DND-41 (cell line): Measurements from ENCODE around the gene ANKRD61.

Experiments
- ATAC-seq: fragments of 200-7000 bp; cut with Tn5 transposase; 3 replicates; pipeline ENCODE4 v1.9.1; 2021; ENCODE audit warnings: low read depth; ENCODE audit not compliant: insufficient read depth
- DNase-seq: peaks from one replicate; pipeline ENCODE4 v3.0.0-alpha.2; 2020
- H2AFZ ChIP-seq: 2 replicates; pipeline ENCODE4 v1.6.0; 2012; ENCODE audit warnings: low read depth, low read length
- H3K27ac ChIP-seq: 2 replicates; pipeline ENCODE4 v1.5.1; 2012; ENCODE audit warnings: low read length, inconsistent platforms
- H3K27me3 ChIP-seq: fragments of 200-600 bp; sonication (generic); 2 replicates; pipeline ENCODE4 v1.6.0; 2012; ENCODE audit warnings: low read length, mild to moderate bottlenecking, inconsistent platforms; ENCODE audit not compliant: insufficient read depth, poor library complexity
- H3K36me3 ChIP-seq: 2 replicates; pipeline ENCODE4 v1.5.1; 2012; ENCODE audit warnings: low read length, inconsistent platforms; ENCODE audit not compliant: insufficient read depth
- H3K4me1 ChIP-seq: 2 replicates; pipeline ENCODE4 v1.5.1; 2012; ENCODE audit warnings: mild to moderate bottlenecking, low read length; ENCODE audit not compliant: insufficient read depth
- H3K4me2 ChIP-seq: 2 replicates; pipeline ENCODE4 v1.6.0; 2012; ENCODE audit warnings: mild to moderate bottlenecking, moderate library complexity, low read length, inconsistent platforms; ENCODE audit not compliant: insufficient read depth
- H3K4me3 ChIP-seq, 2 experiments: fragments of 200-600 bp in 1 of 2; shearing (Covaris generic) in 1 of 2; 2 replicates each; pipeline ENCODE4 v1.5.1; 2012 to 2016; ENCODE audit warnings: inconsistent platforms in 2 of 2, low read length in 2 of 2, mild to moderate bottlenecking in 2 of 2, low read depth in 1 of 2, moderate library complexity in 1 of 2
- H3K79me2 ChIP-seq: 2 replicates; pipeline ENCODE4 v1.6.0; 2012; ENCODE audit warnings: low read length, inconsistent platforms; ENCODE audit not compliant: insufficient read depth
- H3K9ac ChIP-seq: 2 replicates; pipeline ENCODE4 v1.6.0; 2012; ENCODE audit warnings: low read depth, mild to moderate bottlenecking, inconsistent platforms, low read length, moderate library complexity
- H3K9me3 ChIP-seq: 2 replicates; pipeline ENCODE4 v1.5.1; 2012; ENCODE audit warnings: low read length, moderate library complexity, mild to moderate bottlenecking, inconsistent platforms; ENCODE audit not compliant: insufficient read depth, severe bottlenecking
- H4K20me1 ChIP-seq: 2 replicates; pipeline ENCODE4 v1.6.0; 2012; ENCODE audit warnings: low read length; ENCODE audit not compliant: insufficient read depth
- EZH2 ChIP-seq: IDR thresholded peaks from 3 replicates; pipeline ENCODE4 v1.6.1; 2012; ENCODE audit warnings: borderline replicate concordance, low read depth, mild to moderate bottlenecking, moderate library complexity, low read length, inconsistent platforms; ENCODE audit not compliant: severe bottlenecking
- TF ChIP-seq, protein P1 (sequence below): IDR thresholded peaks from 2 replicates; pipeline ENCODE4 v1.5.1; 2012; ENCODE audit warnings: borderline replicate concordance, low read length, moderate library complexity, mild to moderate bottlenecking; ENCODE audit not compliant: poor library complexity, severe bottlenecking; ENCODE audit errors: extremely low read depth

ANKRD61 gene

DNA sequence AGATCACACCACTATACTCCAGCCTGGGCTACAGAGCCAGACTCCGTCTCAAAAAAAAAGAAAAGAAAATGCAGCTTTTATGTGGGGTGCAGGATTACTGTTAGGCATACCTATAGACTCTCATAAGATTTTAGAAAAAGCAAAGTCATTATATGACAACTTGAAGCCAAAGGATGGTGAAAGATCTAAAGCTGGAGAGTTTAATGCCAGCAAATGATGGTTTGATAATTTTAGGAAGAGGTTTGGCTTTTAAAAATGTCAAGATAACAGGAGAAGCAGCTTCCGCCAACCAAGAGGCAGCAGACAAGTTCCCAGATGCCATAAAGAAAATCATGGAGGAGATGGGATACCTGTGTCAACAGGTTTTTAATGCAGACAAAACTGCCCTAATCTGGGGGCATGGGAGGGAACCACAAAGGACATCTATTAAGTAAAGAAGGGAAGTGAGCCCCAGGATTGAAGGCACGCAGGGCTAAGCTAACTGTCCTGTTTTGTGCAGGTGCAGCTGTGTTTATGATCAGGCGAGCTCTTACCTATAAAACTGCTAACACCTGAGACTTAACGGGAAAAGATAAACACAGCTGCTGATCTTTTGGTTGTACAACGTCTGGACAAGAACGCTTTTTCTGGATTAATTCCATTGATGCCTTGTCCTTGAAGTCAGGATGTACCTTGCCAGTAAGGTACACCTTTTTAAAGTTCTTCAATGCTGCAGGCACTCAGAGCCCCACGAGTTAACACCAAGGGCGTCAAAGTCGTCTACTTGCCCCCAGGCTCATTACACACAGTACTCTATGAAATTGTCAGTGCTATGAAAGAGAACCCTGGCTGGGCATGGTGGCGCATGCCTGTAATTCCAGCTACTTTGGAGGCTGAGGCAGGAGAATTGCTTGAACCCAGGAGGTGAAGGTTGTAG, 10.5 kb upstream of the ANKRD61 start:
- H3K4me1 ChIP-seq: peaks cover 10% of the 10 kb centered on the region
- H3K9me3 ChIP-seq: no peaks in the 10 kb centered on the region
- no peaks in the 10 kb centered on the region for H3K27me3 ChIP-seq
- DNase-seq (no peak), ATAC-seq (no peak)
- no peak overlapping the region for H3K4me2 ChIP-seq
- no peak overlapping the region for H3K27ac ChIP-seq
- no peak overlapping the region for H3K4me3 ChIP-seq
- no peak for TF ChIP-seq EZH2
- TF ChIP-seq, protein P1, sequence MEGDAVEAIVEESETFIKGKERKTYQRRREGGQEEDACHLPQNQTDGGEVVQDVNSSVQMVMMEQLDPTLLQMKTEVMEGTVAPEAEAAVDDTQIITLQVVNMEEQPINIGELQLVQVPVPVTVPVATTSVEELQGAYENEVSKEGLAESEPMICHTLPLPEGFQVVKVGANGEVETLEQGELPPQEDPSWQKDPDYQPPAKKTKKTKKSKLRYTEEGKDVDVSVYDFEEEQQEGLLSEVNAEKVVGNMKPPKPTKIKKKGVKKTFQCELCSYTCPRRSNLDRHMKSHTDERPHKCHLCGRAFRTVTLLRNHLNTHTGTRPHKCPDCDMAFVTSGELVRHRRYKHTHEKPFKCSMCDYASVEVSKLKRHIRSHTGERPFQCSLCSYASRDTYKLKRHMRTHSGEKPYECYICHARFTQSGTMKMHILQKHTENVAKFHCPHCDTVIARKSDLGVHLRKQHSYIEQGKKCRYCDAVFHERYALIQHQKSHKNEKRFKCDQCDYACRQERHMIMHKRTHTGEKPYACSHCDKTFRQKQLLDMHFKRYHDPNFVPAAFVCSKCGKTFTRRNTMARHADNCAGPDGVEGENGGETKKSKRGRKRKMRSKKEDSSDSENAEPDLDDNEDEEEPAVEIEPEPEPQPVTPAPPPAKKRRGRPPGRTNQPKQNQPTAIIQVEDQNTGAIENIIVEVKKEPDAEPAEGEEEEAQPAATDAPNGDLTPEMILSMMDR: no peak
- peaks cover 99% of the 10 kb centered on the region for H3K36me3 ChIP-seq
- no peaks in the 10 kb centered on the region for H3K79me2 ChIP-seq
- no peak overlapping the region for H3K9ac ChIP-seq
- no peak overlapping the region for H2AFZ ChIP-seq
- H4K20me1 ChIP-seq: no peaks in the 10 kb centered on the region; the same call in 1 of the 2 replicates

DNA sequence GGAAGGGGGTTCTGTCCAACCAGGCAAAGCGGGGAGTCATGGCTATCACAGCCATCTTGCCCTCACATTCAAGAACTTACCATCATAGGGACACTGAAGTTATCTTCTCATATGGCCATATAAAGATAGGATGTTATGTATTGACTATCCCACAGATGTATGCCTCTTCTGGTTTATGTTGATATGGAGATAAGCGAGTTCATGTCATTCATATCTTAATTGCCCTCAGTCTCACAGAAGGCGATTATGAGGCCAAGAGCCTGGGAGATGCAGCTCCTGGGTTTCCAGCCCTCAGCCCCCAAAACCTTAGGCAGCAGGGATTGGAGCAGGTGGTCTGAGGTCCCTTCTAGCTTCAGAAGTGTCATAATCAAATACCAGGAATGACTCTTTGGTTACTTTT, 8.5 kb upstream of the ANKRD61 start:
- DNase-seq (no peak), ATAC-seq (no peak)
- TF ChIP-seq EZH2: no peak
- TF ChIP-seq, protein P1: no peak
- no peak overlapping the region for H3K27ac ChIP-seq
- peaks cover 3% of the 10 kb centered on the region; the same call in 1 of the 2 replicates for H3K79me2 ChIP-seq
- H3K36me3 ChIP-seq: peaks cover 99% of the 10 kb centered on the region
- H4K20me1 ChIP-seq: peaks cover 7% of the 10 kb centered on the region; the same call in 1 of the 2 replicates
- H3K27me3 ChIP-seq: no peaks in the 10 kb centered on the region
- no peak overlapping the region for H2AFZ ChIP-seq
- no peak overlapping the region for H3K4me2 ChIP-seq
- no peaks in the 10 kb centered on the region for H3K9me3 ChIP-seq
- no peak overlapping the region for H3K9ac ChIP-seq
- H3K4me3 ChIP-seq: no peak overlapping the region
- H3K4me1 ChIP-seq: no peaks in the 10 kb centered on the region

DNA sequence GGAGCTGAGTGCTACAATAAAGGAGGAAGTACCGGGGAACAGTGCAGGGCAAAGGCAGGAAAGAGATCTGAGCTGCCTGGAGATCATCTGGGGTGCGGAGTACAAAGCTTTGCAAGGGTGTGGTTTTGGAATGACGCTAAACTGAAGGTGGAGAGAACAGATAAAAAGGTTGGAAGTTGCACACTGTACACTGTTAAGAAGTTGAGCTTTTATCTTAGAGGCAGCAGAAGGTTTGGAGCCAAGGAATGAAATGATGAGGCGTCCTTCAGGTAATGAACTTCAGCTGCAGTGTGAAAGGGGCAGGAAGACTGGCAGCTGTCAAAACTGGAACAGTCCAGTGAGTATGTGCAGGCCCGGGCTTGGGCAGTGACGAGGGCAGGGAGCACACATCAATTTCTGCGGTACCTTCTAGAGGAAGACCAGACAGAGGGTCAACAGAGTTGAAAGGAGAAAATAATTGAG, 7.2 kb upstream of the ANKRD61 start:
- no peaks in the 10 kb centered on the region for H3K4me1 ChIP-seq
- no peak overlapping the region for H2AFZ ChIP-seq
- no peak overlapping the region for H3K27ac ChIP-seq
- H3K4me3 ChIP-seq: no peak overlapping the region
- H3K4me2 ChIP-seq: no peak overlapping the region
- H3K79me2 ChIP-seq: peaks cover 3% of the 10 kb centered on the region; the same call in 1 of the 2 replicates
- H3K27me3 ChIP-seq: no peaks in the 10 kb centered on the region
- H4K20me1 ChIP-seq: peaks cover 7% of the 10 kb centered on the region; the same call in 1 of the 2 replicates
- ATAC-seq: no peak
- H3K9me3 ChIP-seq: no peaks in the 10 kb centered on the region
- no peak for TF ChIP-seq EZH2
- TF ChIP-seq, protein P1: no peak
- peaks cover 100% of the 10 kb centered on the region for H3K36me3 ChIP-seq
- H3K9ac ChIP-seq: no peak overlapping the region
- DNase-seq: no peak
